ENCODE results near the gene ST3GAL6. TPM values are rescaled to one million over a fixed set of nuclear protein-coding genes. Genes with fewer than 3 reads are reported as not detected.

Gene ST3GAL6
- total and polyA plus RNA-seq, 9 of the 15 experiments (the other 6 are each of a cell fraction or from before 2014, with no cell fraction given), result 0.14 TPM; not detected in 8

DNA sequence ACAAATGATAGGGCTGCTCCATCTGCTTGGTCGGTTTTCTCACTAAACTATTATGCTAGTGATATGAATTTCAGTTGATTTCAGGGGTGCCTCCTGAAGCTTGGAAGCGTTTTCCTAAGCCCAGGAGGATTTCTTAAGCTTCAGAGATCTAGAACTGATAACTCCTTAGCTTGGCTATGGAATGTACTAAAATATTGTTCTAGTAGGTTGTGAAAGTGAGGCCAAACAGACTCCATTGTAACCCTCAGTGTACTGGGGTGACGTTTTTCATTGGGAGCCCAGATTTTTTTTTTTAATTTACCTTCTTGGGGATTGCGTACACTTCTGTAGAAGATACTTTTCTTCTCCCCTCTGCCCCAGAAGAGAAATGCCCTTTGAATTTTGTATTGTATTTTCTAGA is 17.0 kb upstream of the ST3GAL6 start:
- no peak for TF ChIP-seq ZSCAN32 (CRISPR knock-in tag; IDR thresholded peaks at IDR 0.05)
- no peak for TF ChIP-seq TCF7 (IDR thresholded peaks at IDR 0.05; ENCODE audit: borderline replicate concordance)
- TF ChIP-seq ADNP (tag; IDR thresholded peaks at IDR 0.05), result no peak
- TF ChIP-seq, protein P1, sequence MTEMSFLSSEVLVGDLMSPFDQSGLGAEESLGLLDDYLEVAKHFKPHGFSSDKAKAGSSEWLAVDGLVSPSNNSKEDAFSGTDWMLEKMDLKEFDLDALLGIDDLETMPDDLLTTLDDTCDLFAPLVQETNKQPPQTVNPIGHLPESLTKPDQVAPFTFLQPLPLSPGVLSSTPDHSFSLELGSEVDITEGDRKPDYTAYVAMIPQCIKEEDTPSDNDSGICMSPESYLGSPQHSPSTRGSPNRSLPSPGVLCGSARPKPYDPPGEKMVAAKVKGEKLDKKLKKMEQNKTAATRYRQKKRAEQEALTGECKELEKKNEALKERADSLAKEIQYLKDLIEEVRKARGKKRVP (CRISPR knock-in tag; IDR thresholded peaks at IDR 0.05), result no peak
- TF ChIP-seq HDAC6 (IDR thresholded peaks at IDR 0.05; ENCODE audit: low read depth, low read length), result no peak
- no peak for TF ChIP-seq ZNF140 (CRISPR knock-in tag; IDR thresholded peaks at IDR 0.05)
- TF ChIP-seq MAZ (CRISPR knock-in tag; conservative IDR thresholded peaks at IDR 0.05 in 1 of 2, IDR thresholded peaks at IDR 0.05 in 1 of 2), result no peak
- TF ChIP-seq SMARCE1 (IDR thresholded peaks at IDR 0.05), result no peak
- no peak for TF ChIP-seq NFATC3 (IDR thresholded peaks at IDR 0.05)
- TF ChIP-seq ZNF695 (CRISPR knock-in tag; IDR thresholded peaks at IDR 0.05), result no peak
- TF ChIP-seq PRMT5 (CRISPR knock-in tag; IDR thresholded peaks at IDR 0.05), result no peak
- TF ChIP-seq, protein P2, sequence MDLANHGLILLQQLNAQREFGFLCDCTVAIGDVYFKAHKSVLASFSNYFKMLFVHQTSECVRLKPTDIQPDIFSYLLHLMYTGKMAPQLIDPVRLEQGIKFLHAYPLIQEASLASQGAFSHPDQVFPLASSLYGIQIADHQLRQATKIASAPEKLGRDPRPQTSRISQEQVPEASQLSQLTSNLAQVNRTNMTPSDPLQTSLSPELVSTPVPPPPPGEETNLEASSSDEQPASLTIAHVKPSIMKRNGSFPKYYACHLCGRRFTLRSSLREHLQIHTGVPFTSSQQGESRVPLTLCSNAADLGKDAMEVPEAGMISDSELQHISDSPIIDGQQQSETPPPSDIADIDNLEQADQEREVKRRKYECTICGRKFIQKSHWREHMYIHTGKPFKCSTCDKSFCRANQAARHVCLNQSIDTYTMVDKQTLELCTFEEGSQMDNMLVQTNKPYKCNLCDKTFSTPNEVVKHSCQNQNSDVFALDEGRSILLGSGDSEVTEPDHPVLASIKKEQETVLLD (IDR thresholded peaks at IDR 0.05), result no peak
- no peak for TF ChIP-seq FOS (IDR thresholded peaks at IDR 0.05; ENCODE audit: extremely low read depth, insufficient read length)
- TF ChIP-seq TBP (optimal IDR thresholded peaks at IDR 0.05; ENCODE audit: low read depth, low read length), result no peak
- TF ChIP-seq TCF7L2 (IDR thresholded peaks at IDR 0.05; ENCODE audit: low read depth, low read length), result no peak
- no peak for TF ChIP-seq ILK (tag; IDR thresholded peaks at IDR 0.05; ENCODE audit: borderline replicate concordance, low read depth)
- TF ChIP-seq, protein P3, sequence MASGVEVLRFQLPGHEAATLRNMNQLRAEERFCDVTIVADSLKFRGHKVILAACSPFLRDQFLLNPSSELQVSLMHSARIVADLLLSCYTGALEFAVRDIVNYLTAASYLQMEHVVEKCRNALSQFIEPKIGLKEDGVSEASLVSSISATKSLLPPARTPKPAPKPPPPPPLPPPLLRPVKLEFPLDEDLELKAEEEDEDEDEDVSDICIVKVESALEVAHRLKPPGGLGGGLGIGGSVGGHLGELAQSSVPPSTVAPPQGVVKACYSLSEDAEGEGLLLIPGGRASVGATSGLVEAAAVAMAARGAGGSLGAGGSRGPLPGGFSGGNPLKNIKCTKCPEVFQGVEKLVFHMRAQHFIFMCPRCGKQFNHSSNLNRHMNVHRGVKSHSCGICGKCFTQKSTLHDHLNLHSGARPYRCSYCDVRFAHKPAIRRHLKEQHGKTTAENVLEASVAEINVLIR (CRISPR knock-in tag; IDR thresholded peaks at IDR 0.05), result no peak
- TF ChIP-seq CAMTA2 (CRISPR knock-in tag; conservative IDR thresholded peaks at IDR 0.05), result no peak
- TF ChIP-seq SMAD1 (IDR thresholded peaks at IDR 0.05; ENCODE audit: low read depth, low read length, partially characterized antibody), result no peak
- TF ChIP-seq ERF (CRISPR knock-in tag; IDR thresholded peaks at IDR 0.05), result no peak
- POLR2A ChIA-PET, result no interaction called here
- H4K20me1 ChIP-seq (replicated peaks; ENCODE audit: control insufficient read depth, insufficient read depth, low read length), result no peaks in the 10 kb centered on the region
- H3K4me1 ChIP-seq (replicated peaks in 1 of 2; ENCODE audit: control insufficient read depth in 2 of 2, insufficient read depth in 2 of 2, low read length in 2 of 2), result no peaks in the 10 kb centered on the region
- ATAC-seq (no peak), DNase-seq (ENCODE audit: extremely low read depth in 1 of 4, low spot score in 3 of 4) (no peak), FAIRE-seq (no peak)
- BruUV-seq (replicated peaks), result no TSS peak
- CTCF ChIA-PET (ENCODE audit: low intra/inter-chr PET ratio), result no interaction called here
- no peak overlapping the region for H2AFZ ChIP-seq (ENCODE audit: low read depth, low read length)
- no peak overlapping the region for H3K9ac ChIP-seq (ENCODE audit: insufficient read depth in 1 of 2, low read depth in 2 of 2, low read length in 2 of 2)
- H3K27ac ChIP-seq (ENCODE audit: extremely low read depth, low read depth, low read length), result no peak overlapping the region
- H3K4me3 ChIP-seq, result no peak overlapping the region
- H3K9me3 ChIP-seq (replicated peaks; ENCODE audit: control insufficient read depth, insufficient read depth, low read depth, low read length), result no peaks in the 10 kb centered on the region
- H3K4me2 ChIP-seq (ENCODE audit: insufficient read depth, low read length), result no peak overlapping the region
- in situ Hi-C loops (cut with MboI) (no loop called here), intact Hi-C loops (cut with micrococcal nuclease) (no loop called here)
- no peaks in the 10 kb centered on the region for H3K36me3 ChIP-seq (ENCODE audit: control insufficient read depth, insufficient read depth, low read length)
- WGBS (ENCODE audit: insufficient coverage, low coverage, missing lambda C conversion rate), result 0% methylated on average over 4 of the region's 4 CpGs
- no peaks in the 10 kb centered on the region for H3K9me1 ChIP-seq (ENCODE audit: control insufficient read depth, insufficient read depth, low read length)
- H3K27me3 ChIP-seq (ENCODE audit: control insufficient read depth in 2 of 2, insufficient read depth in 2 of 2, low read length in 2 of 2), result no peaks in the 10 kb centered on the region
- H3K79me2 ChIP-seq (ENCODE audit: control insufficient read depth, insufficient read depth, low read length), result no peaks in the 10 kb centered on the region

Data from K562 (cell line).